HG03045 (cell line): ENCODE data around the gene BMPR1A.
A peak's percentile ranks its signal among the peaks of the same experiment; 100 is the strongest.

ENCODE experiments used
- ATAC-seq: cut with Tn5 transposase; IDR thresholded peaks from one replicate; pipeline ENCODE4 v1.9.1; 2021; ENCODE audit warnings: mild to moderate bottlenecking, moderate library complexity; ENCODE audit not compliant: unreplicated experiment

BMPR1A gene

DNA sequence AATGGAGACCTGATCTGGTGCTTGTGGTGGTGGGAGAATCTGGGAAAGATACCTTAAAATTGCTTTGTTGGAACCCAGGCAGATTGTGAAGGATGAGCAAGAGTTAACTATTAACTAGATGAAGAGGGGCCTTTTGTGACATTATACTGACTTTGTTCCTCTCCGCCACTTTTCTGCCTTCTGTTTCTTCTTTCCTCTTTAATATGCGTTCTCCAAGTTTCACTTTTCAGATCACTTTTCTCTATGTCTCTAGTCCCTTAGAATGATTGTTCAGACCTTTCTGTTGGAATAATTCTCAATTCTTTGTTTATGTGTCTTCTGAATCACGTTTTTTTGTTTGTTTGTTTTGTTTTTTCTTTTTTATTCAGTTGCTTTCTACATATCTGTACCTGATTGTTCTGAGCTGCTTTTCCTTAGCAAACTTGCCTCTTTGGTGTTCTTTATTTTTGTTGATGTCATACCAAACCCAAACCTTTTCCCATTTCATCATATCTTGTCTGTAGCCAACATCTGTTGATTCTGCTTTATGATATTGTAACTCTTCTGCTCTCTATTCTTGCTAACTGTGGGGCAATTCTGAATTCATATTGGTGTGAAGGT lies 2.8 kb downstream of the BMPR1A start:
- ATAC-seq: no peak

DNA sequence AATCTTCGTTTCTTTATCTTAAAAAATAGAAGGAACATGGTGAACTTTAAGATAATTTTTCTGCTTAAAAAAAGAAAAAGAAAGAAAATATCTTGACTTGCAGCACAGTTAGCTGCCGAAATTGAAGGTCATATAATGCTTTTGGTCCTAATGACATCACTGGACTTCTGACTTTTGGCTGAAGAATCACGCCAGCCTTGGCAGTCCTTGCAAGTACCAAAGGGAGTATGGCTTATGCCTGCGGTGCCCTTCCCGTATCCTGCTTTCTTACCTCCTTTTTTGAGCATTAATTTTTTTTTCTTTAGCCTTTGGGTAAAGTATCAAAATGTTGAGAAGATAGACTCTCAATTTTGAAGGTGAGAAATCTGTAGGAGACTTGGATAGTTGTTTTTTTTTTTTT lies 7.0 kb downstream of the BMPR1A start:
- ATAC-seq: no peak

DNA sequence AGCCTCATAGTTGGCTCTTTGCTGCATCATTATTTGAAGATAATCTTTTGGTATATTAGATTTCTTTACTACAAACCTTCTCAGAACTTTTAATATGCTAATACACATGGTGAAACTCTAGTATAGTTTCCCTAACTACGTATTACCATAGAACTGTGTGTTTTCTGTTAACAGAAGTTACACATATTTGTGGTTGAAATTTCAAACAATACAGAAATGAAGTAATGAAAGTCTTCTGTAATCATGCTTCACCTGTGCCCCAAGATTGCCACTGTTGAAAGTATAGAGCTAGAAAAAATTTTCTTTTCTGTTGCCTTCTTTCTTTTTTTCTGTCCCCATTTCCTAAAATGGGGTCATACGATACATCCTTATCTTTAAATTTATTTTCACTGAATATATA lies 9.1 kb downstream of the BMPR1A start:
- no peak for ATAC-seq

DNA sequence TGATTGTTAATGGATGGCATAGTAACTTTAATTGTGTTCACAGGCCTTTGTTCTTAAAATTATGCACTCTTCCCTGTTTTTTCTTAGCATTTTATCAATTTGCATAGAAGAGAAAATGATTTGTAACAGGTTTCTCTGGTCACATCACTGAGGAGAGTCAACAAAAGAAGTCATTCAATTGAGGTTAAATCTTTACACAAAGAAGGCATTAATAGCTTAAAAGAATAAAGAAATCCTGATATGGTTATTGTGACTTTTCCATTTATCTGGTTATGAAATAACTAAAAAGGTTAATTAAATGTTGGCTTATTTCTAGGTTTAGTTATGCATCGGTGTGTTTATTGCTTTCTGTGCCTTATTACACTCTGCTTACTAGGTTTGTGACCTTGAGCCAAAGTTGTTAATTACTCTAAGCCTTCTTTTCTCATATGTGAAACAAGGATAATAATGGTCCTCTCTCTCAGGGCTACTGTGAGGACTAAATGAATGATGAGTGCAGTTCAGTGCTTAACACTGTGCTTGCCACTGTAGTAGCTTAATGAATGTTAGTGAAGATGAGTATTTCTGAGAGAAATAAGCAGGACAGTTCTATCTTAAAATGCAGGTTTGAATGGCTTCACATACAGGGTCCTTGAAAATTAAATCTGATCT lies 12.1 kb downstream of the BMPR1A start:
- no peak for ATAC-seq

DNA sequence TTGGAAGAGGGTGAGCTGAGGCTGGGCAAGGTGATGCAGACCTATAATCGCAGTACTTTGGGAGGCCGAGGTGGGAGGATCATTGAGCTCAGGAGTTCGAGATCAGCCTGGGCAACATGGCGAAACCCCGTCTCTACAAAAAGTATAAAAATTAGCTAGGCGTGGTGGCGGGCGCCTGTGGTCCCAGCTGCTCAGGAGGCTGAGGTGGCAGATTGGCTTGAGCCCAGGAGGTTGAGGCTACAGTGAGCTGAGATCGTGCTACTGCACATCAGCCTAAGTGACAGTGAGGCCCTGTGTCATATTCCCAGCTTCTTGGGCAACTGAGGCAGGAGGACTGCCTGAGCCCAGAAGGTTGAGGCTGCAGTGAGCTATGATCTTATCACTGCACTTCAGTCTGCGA lies 13.6 kb downstream of the BMPR1A start:
- no peak for ATAC-seq

DNA sequence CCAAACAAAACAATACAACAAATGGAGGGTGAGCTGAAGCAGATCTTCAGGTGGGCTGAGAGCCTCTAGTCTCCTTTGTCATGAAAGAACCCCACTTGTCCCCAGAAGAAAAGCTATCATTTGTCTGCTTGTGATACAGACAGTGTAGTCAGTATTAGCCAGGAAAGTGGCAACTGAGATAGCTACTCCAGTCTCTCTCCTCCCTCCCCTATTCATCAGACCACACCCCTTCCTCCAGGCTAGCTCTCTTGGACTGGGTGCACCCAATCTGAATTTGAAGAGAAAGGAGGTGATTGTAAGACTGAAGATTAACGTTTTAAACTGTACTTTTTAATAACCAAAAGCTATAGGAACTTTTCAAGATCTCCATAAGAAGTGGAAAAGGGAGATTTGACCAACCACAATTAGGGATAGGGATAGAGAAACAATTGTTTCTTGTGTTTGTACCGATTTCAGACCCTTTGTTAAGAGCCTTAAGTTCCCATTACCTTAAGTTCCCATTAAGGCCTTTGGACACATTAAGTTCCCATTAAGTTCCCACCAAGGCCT lies 14.1 kb downstream of the BMPR1A start:
- no peak for ATAC-seq

DNA sequence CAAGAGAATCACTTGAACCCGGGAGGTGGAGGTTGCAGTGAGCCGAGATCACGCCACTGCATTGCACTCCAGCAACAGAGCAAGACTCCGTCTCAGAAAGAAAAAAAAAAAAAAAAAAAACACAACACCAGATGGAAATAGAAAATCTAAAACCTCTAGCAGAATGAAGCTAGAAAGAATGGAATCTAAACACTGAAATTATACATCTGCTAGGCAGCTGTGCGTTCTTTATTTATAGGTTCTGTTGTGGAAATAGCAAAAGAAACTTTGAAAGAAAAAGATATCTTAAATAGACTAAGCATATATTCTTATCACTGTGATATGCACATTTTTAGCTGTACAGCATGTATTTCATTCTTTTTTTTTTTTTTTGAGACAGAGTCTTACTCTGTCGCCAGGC lies 17.1 kb downstream of the BMPR1A start:
- ATAC-seq: no peak

DNA sequence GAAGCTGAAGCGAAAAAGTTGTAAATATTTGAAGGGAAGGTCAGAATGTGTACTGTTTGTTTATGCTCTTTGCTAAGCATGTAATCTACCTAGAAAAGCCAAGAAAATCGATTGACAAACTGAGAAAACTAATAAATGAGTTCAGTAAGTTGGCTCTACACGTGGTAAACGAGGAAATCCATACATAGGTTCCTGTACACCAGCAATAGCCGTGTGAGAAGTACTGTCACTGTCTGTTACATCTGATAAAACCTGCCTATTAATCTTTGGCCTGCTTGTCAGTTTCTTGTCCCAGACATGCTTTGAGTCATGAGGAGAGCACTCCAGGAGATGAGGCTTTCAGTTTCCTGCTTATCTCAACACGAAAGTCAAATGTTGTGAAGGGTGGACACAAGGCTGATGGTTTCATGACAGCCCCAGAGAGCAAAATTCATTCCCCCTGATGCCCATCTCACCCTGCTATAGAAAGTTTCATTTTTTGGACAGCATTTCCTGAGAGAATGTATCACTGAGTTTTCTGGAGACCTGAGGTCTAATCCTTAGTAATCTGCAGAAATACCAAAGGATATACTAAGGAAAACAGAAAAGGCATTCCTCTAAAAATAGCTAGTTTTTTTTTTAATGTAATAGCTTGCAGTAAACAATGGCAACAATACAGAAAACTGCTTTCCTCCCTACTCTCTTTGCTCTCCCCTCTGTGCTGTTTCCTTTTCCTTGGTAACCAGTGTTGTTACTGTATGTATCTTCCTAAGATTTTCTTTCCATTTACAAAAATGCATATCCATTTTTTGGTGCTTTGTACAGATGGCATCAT lies 18.8 kb downstream of the BMPR1A start:
- no peak for ATAC-seq

DNA sequence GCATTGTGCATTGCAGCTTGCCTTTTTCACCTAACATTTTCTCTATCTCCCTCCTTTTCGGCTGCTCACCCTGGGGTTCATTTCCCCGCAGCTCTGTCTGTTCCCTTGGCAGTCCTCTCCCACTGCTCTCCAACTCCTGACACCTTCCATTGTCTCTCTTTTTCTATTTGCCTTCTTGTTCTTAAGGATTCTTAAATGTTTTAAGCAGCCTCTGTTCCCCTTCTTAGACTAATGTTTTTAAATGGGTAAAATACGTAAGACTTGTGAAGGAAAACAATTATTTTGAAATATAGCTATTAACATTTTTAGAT lies 19.4 kb downstream of the BMPR1A start:
- no peak for ATAC-seq

DNA sequence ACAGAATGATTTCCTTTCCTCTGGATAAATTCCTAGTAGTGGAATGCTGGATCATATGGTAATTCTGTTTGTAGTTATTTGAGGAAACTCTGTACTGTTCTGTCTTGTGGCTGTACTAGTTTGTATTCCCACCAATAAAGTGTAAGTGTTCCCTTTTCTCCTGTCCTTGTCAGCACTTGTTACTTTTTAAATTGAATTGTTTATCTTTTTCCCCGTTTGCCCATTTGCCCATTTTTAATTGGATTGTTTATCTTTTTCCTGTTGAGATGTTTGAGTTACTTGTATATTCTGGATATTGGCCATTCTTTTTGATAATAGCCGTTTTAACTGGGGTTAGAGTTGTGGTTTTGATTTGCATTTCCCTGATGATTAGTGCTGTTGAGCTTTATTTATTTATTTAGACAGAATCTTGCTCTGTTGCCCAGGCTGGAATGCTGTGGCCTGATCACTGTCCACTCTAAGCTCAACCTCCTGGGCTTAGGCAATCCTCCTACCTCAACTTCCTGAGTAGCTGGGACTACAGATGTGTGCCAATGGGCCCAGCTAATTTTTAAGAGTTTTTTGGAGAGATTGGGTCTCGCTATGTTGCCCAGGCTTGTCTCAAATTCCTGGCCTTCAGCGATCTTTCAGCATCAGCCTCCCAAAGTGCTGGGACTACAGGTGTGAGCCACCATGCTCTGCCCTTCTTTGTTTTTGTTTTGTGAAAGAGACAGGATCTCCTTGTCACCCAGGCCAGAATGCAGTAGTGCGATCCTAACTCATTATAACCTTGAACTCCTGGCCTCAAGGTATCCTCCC lies 23.0 kb downstream of the BMPR1A start:
- ATAC-seq: no peak

DNA sequence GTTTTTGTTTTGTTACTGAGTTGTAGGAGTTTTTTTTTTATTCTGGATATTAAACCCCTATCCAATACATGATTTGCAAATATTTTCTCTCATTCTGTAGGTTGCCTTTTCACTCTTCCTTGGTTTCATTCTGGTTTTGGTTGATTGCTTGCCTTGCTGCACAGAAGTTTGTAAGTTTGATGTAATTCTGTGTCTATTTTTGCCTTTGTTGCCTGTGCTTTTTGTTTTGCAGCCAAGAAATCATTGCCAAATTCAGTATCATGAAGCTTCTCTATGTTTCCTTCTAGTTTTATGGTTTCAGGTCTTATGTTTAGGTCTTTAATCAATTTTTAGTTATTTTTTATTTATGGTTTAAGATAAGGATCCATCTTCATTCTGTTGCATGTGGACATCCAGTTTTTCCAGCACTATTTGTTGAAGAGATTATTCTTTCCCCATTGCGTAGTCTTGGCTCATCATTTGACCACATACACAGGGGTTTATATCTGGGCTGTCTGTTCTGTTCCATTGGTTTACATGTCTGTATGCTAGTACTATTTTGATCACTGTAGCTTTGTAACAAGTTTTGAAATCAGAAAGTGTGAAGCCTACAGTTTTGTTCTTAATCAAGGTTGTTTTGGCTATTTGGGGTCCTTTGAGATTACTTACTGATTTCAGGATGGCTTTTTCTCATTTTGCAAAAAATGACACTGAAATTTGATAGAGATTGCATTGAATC lies 26.4 kb downstream of the BMPR1A start:
- ATAC-seq: peak; percentile 79

DNA sequence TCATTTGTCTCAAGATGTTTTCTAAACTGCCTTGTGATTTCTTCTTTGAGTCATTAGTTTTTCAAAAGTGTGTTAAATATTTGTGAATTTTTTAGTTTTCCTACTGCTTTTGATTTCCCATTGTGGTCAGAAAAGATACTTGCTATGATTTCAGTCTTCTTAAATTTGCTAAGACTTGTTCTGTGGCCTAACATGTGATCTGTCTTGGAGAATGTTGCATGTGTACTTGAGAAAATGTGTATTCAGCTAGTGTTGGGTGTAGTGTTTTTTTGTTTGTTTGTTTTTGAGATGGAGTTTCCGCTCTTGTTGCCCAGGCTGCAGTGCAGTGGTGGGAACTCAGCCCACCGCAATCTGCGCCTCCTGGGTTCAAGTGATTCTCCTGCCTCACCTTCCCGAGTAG lies 28.6 kb downstream of the BMPR1A start:
- no peak for ATAC-seq

DNA sequence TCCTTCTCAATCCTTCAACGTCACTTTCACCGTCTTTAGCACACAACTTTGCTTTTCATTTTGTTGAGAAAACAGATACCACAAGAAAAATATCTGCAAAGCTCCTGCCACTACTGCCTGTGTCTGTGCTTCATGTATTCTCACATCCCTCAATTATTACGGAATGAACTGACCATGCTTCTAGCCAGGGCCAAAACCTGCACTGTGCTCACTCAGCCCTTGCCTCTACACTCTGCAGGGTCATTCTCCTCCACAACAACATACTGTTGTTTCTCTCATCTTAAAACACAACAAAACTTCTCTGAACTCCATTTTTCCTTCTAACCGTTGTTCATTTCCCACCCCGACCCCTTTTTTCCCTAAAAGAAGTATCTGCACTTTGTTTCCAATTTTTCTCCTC lies 29.5 kb downstream of the BMPR1A start:
- ATAC-seq: no peak

DNA sequence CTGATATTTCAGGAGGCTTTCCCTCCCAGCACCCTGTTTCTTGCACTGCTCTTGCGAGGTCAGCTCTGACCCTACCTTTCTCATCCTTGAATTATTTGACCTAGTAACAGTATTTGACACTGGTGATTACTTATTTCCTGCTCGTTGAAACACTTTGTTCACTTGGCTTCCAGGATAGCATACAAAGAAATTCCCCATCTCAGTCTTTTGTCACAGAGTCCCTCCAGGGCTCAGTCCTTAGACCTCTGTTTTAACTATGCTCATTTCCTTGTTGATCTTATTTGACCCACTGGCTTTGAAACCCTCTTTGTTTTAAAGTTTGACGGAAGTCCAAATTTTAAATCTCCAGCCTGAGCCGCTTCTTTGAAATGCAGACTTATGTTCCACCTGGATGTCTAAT lies 29.9 kb downstream of the BMPR1A start:
- no peak for ATAC-seq

DNA sequence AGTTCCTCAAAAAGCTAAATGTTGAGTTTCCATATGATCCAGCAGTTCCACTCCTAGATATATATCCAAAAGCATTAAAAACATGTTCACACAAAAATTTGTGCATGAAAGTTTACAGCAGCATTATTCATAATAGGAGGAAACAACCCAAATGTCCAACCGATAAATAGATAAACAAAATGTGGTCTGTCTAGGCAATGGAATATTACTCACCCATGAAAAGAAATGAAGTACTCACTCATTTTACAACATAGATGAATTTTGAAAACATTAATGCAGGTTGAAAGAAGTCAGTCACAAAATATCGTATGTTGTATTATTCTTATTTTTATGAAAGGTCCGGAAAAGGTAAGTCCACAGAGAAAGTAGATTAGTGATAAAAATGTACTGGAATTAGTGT lies 34.0 kb downstream of the BMPR1A start:
- no peak for ATAC-seq

DNA sequence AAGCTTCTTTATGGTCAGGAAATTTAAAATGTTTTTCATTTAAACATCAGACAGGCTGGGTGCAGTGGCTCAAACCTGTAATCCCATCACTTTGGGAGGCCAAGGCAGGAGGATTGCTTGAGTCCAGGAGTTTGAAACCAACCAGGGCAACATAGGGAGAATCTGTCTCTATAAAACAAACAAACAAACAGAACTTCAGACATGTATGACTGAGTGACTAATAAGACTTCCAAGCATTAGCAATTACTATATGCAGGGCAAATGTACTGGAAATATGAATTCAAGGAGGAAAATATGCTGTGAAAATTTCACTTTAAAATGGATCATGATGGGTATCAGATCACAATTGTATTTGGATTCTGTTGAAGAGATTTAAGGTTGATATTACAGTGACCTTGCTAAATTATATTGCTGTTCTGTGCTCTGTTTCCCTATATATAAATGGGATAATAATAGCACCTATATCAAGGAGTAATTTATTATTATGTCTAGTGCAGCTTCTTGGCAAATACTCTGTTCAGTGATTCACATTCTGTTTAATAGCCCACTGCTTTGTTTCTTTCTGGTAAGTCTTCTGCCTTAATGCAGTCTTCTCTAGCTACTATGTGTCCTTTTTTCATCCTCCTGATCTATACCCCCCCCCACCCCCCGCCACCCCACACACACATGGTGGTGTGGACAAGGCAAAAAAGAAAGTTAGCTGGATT lies 36.2 kb downstream of the BMPR1A start:
- no peak for ATAC-seq

DNA sequence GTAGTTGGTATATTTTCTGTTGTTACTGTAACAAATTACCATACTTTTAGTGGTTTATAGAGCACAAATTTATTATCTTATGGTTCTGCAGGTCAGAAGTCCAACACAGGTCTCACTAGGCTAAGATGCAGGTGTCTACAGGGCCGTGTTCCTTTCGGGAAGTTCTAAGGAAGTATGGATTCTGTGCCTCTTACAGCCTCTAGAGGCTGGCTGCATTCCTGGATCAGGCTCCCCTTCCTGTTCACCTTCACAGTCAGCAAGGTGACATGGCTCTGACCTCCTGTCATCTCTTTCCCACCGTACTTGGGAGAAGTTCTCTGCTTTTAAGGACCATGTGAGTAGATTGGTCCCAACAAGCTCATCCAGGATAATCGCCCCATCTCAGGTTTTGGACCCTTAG lies 37.3 kb downstream of the BMPR1A start:
- no peak for ATAC-seq

DNA sequence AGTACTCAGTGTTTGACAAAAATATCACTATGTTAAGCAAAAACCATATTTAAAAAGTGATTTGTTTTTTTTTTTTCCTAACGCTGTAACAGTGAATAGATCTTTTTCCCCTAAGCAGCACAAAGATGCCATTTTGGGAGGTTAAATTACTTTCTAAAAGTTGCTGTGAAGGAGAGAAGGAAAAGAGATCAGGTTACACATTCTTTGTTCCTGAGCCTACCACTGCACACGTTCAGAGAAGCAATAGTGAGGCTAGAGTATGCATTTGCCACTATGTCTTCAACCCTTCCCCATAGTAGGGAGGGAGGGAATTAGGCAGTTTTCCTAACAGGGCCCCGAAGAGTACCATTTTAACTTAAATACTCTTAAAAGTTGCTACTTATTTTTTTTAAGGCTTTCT lies 38.9 kb downstream of the BMPR1A start:
- no peak for ATAC-seq

DNA sequence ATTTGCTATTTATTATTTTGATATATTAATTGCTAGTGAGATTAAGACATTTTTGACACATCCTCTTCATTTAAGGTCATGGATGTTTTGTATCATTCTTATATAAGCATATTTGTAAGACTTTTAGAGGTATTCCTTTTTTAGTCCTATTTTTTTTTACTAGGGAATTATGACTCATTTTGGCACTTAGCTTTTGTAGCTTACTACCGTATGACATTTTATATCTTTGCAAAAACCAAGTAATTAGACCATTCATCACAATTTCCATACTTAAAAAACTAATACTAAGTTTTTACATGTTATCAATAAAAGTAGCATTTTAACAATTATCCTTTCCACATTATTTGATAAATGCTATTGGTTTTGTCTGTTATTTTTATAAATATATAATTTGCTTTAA lies 41.6 kb downstream of the BMPR1A start:
- no peak for ATAC-seq

DNA sequence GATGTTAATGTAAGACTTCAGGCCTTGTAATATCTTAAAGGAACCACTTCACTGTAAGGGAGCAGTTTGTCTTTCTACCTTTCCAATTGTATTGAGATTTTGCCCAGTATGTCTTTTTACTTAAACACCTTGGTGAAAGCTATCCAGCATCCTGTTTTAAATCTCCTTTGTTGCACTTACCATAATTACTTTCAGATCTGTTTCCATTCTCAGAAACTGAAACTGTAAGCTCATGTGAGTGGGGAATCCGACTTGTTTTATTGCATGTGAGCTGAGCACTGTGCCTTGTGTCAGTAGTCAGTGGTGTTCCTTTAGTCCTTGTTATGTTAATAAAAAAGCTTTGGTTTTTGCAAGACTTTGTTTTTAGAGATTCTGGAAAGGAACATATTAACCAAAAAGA lies 42.2 kb downstream of the BMPR1A start:
- ATAC-seq: peak; percentile 62
